A549 treated with Mapracorat at 1 μM for 4 hours (cell line): ENCODE measurements around the gene CD36. TPM values are rescaled to one million over a fixed set of nuclear protein-coding genes. Genes with fewer than 3 reads are reported as not detected.

Source experiments
- total RNA-seq: library from RNA; stranded (reverse); fragments of 200-300 nt; extraction: Qiagen RNA extraction; gene quantifications from 5 replicates; pipeline ENCODE4 v1.2.3, GENCODE V29; 2022

Gene CD36
- total RNA-seq: 0.27 to 0.32 TPM (median 0.28 TPM) in 3 of 5 replicates, not detected in the others

GRCh38 chr7:80637911-80638765 lies at the start of gene CD36:
TSS of gene CD36 (plus strand) at chr7:80638642. CDS start at chr7:80646741, 8,099 bp downstream.

Other genes starting within 250 kb of the CD36 start
- not detected in 5 replicates for gene GNAT3, start 126.6 kb upstream of the CD36 start, total RNA-seq